Keratinocyte (primary cell): ENCODE data around the gene ZNF57. TPM values are rescaled to one million over a fixed set of nuclear protein-coding genes. Genes with fewer than 3 reads are reported as not detected.

Experiments used
- DNase-seq: peaks from one replicate; pipeline ENCODE4 v3.0.0-alpha.2; 2011; ENCODE audit warnings: low read depth, missing footprints, low spot score
- FAIRE-seq: peaks from 2 replicates; lab custom pipeline; 2011; peaks lifted over from hg19 to GRCh38; lab: Jason Lieb, UNC
- H2AFZ ChIP-seq: 2 replicates; pipeline ENCODE4 v1.6.0; 2012; ENCODE audit warnings: low read length, control low read depth, inconsistent platforms; ENCODE audit not compliant: control insufficient read depth
- H3K27ac ChIP-seq: 2 replicates; pipeline ENCODE4 v1.5.1; 2011; ENCODE audit warnings: low read length; ENCODE audit not compliant: control insufficient read depth, insufficient read depth
- H3K27me3 ChIP-seq: 3 replicates; pipeline ENCODE4 v1.6.0; 2011; ENCODE audit warnings: low read length; ENCODE audit not compliant: control insufficient read depth, insufficient read depth; ENCODE audit errors: extremely low read depth
- H3K36me3 ChIP-seq, 2 experiments: 2 replicates in 1 of 2; 3 replicates in 1 of 2; pipeline ENCODE4 v1.5.1; 2011; ENCODE audit warnings: low read length in 2 of 2, mild to moderate bottlenecking in 1 of 2; ENCODE audit not compliant: control insufficient read depth in 2 of 2, insufficient read depth in 2 of 2; ENCODE audit errors: extremely low read depth in 1 of 2
- H3K4me1 ChIP-seq: 3 replicates; pipeline ENCODE4 v1.5.1; 2011; ENCODE audit warnings: low read length; ENCODE audit not compliant: control insufficient read depth, insufficient read depth; ENCODE audit errors: extremely low read depth
- H3K4me2 ChIP-seq: 3 replicates; pipeline ENCODE4 v1.6.0; 2011; ENCODE audit warnings: low read depth, low read length; ENCODE audit not compliant: control insufficient read depth, insufficient read depth; ENCODE audit errors: extremely low read depth
- H3K4me3 ChIP-seq, 3 experiments: fragments of 200-600 bp in 1 of 3; sonication (generic) in 1 of 3; 2 replicates in 2 of 3; 3 replicates in 1 of 3; pipeline ENCODE4 v1.5.1; 2011 to 2016; ENCODE audit warnings: low read length in 3 of 3, mild to moderate bottlenecking in 3 of 3, control low read depth in 2 of 3, inconsistent platforms in 1 of 3, low read depth in 1 of 3, mixed read lengths in 1 of 3, mixed run types in 1 of 3, moderate library complexity in 1 of 3; ENCODE audit not compliant: control insufficient read depth in 2 of 3, insufficient read depth in 2 of 3; ENCODE audit errors: extremely low read depth in 1 of 3
- H3K79me2 ChIP-seq: 2 replicates; pipeline ENCODE4 v1.6.0; 2012; ENCODE audit warnings: low read length; ENCODE audit not compliant: control insufficient read depth, insufficient read depth
- H3K9ac ChIP-seq: 3 replicates; pipeline ENCODE4 v1.6.0; 2011; ENCODE audit warnings: low read length; ENCODE audit not compliant: control insufficient read depth, insufficient read depth; ENCODE audit errors: extremely low read depth
- H3K9me1 ChIP-seq: 3 replicates; pipeline ENCODE4 v1.6.0; 2011; ENCODE audit warnings: low read length; ENCODE audit not compliant: control insufficient read depth, insufficient read depth; ENCODE audit errors: extremely low read depth
- H3K9me3 ChIP-seq: 2 replicates; pipeline ENCODE4 v1.5.1; 2012; ENCODE audit warnings: low read depth, low read length; ENCODE audit not compliant: control insufficient read depth
- H4K20me1 ChIP-seq: 3 replicates; pipeline ENCODE4 v1.6.0; 2011; ENCODE audit warnings: low read length; ENCODE audit not compliant: control insufficient read depth, insufficient read depth; ENCODE audit errors: extremely low read depth
- CTCF ChIP-seq, 3 experiments: IDR thresholded peaks in 1 of 3; conservative IDR thresholded peaks in 1 of 3; optimal IDR thresholded peaks in 1 of 3; 2 replicates in 2 of 3; 3 replicates in 1 of 3; pipeline versions ENCODE3 to v1.5.1; 2011; ENCODE audit warnings: low read length in 3 of 3, mild to moderate bottlenecking in 3 of 3, moderate library complexity in 2 of 3, control low read depth in 1 of 3, inconsistent platforms in 1 of 3; ENCODE audit not compliant: insufficient read depth in 2 of 3; ENCODE audit errors: extremely low read depth in 1 of 3
- EZH2 ChIP-seq: IDR thresholded peaks from one replicate; pipeline ENCODE4 v1.6.1; 2012; ENCODE audit warnings: inconsistent platforms, mild to moderate bottlenecking, low read length, moderate library complexity
- dilution Hi-C: fragments of 300-500 bp; cut with MboI; formaldehyde crosslinking; loops from one replicate; pipeline ENCODE4 v1.7.0; 2020; ENCODE audit warnings: low sequenced_read_pairs; ENCODE audit not compliant: extremely low pct_ligation_motif_present
- polyA plus RNA-seq, 5 experiments: library from polyadenylated mRNA; depleted of rRNA in 3 of 5; stranded (reverse) in 3 of 5; stranded (forward) in 1 of 5; unstranded in 1 of 5; fragments of >200 nt; gene quantifications; 1 replicate in 1 of 5; 2 replicates in 3 of 5; 3 replicates in 1 of 5; pipeline versions ENCODE4 v1.2.1 to v1.2.3, GENCODE V29; 2011 to 2012; ENCODE audit warnings: missing spikeins in 2 of 5, low read depth in 1 of 5, low replicate concordance in 1 of 5

The ZNF57 gene
- polyA plus RNA-seq, 1 donor (not counting 4 experiments of a cell fraction or from before 2014, with no cell fraction given) = 9.7 TPM

GRCh38 chr19:2905918-2906519 is 5.3 kb downstream of the ZNF57 start:
- H3K79me2 ChIP-seq = peaks cover 75% of the 10 kb centered on the region
- TF ChIP-seq CTCF (optimal IDR thresholded peaks at IDR 0.05 in 1 of 3, IDR thresholded peaks at IDR 0.05 in 1 of 3, conservative IDR thresholded peaks at IDR 0.05 in 1 of 3; ENCODE audit: extremely low read depth in 1 of 3, insufficient read depth in 2 of 3, low read length in 3 of 3) = no peak
- TF ChIP-seq EZH2 = no peak
- H3K4me1 ChIP-seq = peaks cover 26% of the 10 kb centered on the region
- H3K27ac ChIP-seq = no peak overlapping the region
- no peaks in the 10 kb centered on the region for H3K27me3 ChIP-seq
- no peak overlapping the region for H2AFZ ChIP-seq
- H3K36me3 ChIP-seq = peaks cover 0 to 4% of the 10 kb centered on the region in 2 experiments
- dilution Hi-C loops = no loop called here
- no peaks in the 10 kb centered on the region for H3K9me3 ChIP-seq
- FAIRE-seq (no peak), DNase-seq (no peak)
- no peak overlapping the region for H3K4me3 ChIP-seq
- no peaks in the 10 kb centered on the region for H4K20me1 ChIP-seq
- no peaks in the 10 kb centered on the region for H3K9me1 ChIP-seq
- H3K9ac ChIP-seq = no peak overlapping the region
- H3K4me2 ChIP-seq = no peak overlapping the region

GRCh38 chr19:2906631-2907195 is 6.0 kb downstream of the ZNF57 start:
- Histone ChIP-seq H3K9me3 (no peaks in the 10 kb centered on the region), H3K27me3 (no peaks in the 10 kb centered on the region), H2AFZ (no peak overlapping the region), H3K9me1 (no peaks in the 10 kb centered on the region), H3K9ac (no peak overlapping the region), H4K20me1 (no peaks in the 10 kb centered on the region), H3K4me3 (no peak overlapping the region), H3K27ac (no peak overlapping the region), H3K36me3 (peaks cover 1 to 4% of the 10 kb centered on the region in 2 experiments), H3K79me2 (peaks cover 79% of the 10 kb centered on the region), H3K4me1 (peaks cover 25% of the 10 kb centered on the region), H3K4me2 (no peak overlapping the region)
- FAIRE-seq (no peak), DNase-seq (no peak)
- dilution Hi-C loops = no loop called here
- TF ChIP-seq EZH2 (no peak), CTCF (optimal IDR thresholded peaks at IDR 0.05 in 1 of 3, IDR thresholded peaks at IDR 0.05 in 1 of 3, conservative IDR thresholded peaks at IDR 0.05 in 1 of 3; ENCODE audit: extremely low read depth in 1 of 3, insufficient read depth in 2 of 3, low read length in 3 of 3) (no peak)
